Measurements from ENCODE around the gene H3-3A.

GRCh38 chr1:226023735-226024134, 38.8 kb upstream of the H3-3A start:
- TF ChIP-seq CTCF (conservative IDR thresholded peaks at IDR 0.05; ENCODE audit: low read depth in 2 of 2), result no peak
- TF ChIP-seq EZH2 (IDR thresholded peaks at IDR 0.05; ENCODE audit: low read depth, unreplicated experiment), result no peak
- no peak for TF ChIP-seq POLR2AphosphoS5 (IDR thresholded peaks at IDR 0.05; ENCODE audit: low read depth)
- TF ChIP-seq, protein P1, sequence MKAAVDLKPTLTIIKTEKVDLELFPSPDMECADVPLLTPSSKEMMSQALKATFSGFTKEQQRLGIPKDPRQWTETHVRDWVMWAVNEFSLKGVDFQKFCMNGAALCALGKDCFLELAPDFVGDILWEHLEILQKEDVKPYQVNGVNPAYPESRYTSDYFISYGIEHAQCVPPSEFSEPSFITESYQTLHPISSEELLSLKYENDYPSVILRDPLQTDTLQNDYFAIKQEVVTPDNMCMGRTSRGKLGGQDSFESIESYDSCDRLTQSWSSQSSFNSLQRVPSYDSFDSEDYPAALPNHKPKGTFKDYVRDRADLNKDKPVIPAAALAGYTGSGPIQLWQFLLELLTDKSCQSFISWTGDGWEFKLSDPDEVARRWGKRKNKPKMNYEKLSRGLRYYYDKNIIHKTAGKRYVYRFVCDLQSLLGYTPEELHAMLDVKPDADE (IDR thresholded peaks at IDR 0.05), result no peak
- TF ChIP-seq JUNB (IDR thresholded peaks at IDR 0.05; ENCODE audit: unreplicated experiment), result no peak
- no peak for TF ChIP-seq EZH2phosphoT487 (IDR thresholded peaks at IDR 0.05; ENCODE audit: unreplicated experiment)
- TF ChIP-seq CREB1 (CRISPR knock-in tag; IDR thresholded peaks at IDR 0.05; ENCODE audit: low read depth), result no peak
- TF ChIP-seq, protein P2, sequence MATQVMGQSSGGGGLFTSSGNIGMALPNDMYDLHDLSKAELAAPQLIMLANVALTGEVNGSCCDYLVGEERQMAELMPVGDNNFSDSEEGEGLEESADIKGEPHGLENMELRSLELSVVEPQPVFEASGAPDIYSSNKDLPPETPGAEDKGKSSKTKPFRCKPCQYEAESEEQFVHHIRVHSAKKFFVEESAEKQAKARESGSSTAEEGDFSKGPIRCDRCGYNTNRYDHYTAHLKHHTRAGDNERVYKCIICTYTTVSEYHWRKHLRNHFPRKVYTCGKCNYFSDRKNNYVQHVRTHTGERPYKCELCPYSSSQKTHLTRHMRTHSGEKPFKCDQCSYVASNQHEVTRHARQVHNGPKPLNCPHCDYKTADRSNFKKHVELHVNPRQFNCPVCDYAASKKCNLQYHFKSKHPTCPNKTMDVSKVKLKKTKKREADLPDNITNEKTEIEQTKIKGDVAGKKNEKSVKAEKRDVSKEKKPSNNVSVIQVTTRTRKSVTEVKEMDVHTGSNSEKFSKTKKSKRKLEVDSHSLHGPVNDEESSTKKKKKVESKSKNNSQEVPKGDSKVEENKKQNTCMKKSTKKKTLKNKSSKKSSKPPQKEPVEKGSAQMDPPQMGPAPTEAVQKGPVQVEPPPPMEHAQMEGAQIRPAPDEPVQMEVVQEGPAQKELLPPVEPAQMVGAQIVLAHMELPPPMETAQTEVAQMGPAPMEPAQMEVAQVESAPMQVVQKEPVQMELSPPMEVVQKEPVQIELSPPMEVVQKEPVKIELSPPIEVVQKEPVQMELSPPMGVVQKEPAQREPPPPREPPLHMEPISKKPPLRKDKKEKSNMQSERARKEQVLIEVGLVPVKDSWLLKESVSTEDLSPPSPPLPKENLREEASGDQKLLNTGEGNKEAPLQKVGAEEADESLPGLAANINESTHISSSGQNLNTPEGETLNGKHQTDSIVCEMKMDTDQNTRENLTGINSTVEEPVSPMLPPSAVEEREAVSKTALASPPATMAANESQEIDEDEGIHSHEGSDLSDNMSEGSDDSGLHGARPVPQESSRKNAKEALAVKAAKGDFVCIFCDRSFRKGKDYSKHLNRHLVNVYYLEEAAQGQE (IDR thresholded peaks at IDR 0.05; ENCODE audit: unreplicated experiment), result no peak
- TF ChIP-seq ZNF114 (CRISPR knock-in tag; IDR thresholded peaks at IDR 0.05), result no peak
- TF ChIP-seq NANOG (IDR thresholded peaks at IDR 0.05; ENCODE audit: borderline replicate concordance), result no peak
- TF ChIP-seq STAT1 (IDR thresholded peaks at IDR 0.05; ENCODE audit: unreplicated experiment), result no peak

Data from GM23338 (cell line).